Lower leg skin (tissue), 4 donors: ENCODE data around the gene EXO1. TPM values are rescaled to one million over a fixed set of nuclear protein-coding genes. Genes with fewer than 3 reads are reported as not detected.
"Not testable (repeated sequence)": the region's sequence is repeated elsewhere in the genome, so short reads cannot be mapped to it uniquely, and the experiment has no call there.

Source experiments
- DNase-seq, 2 donors: peaks; one replicate each; pipeline ENCODE4 v3.0.0-alpha.2; 2019; ENCODE audit warnings: low spot score in 2 of 2
- H3K4me3 ChIP-seq: fragments of 200-600 bp; sonication (generic); 2 replicates; pipeline ENCODE4 v1.5.1; 2017; ENCODE audit warnings: mild to moderate bottlenecking, low read depth; ENCODE audit not compliant: poor library complexity, severe bottlenecking
- CTCF ChIP-seq, 3 donors: fragments of 450-650 bp; IDR thresholded peaks; one replicate each; pipeline ENCODE4 v1.5.1; 2016; ENCODE audit warnings: antibody characterized with exemption in 3 of 3, mild to moderate bottlenecking in 3 of 3, moderate library complexity in 2 of 3
- POLR2A ChIP-seq, 2 donors: fragments of 450-650 bp; IDR thresholded peaks; one replicate each; pipeline ENCODE4 v1.6.1; 2016 to 2017; ENCODE audit warnings: antibody characterized with exemption in 2 of 2, mild to moderate bottlenecking in 1 of 2, moderate library complexity in 1 of 2
- WGBS, 2 donors: methylation state at CpG; one replicate each; pipeline ENCODE4 v1.1.5; 2018; 5-methylcytosine and 5-hydroxymethylcytosine counted together
- intact Hi-C: fragments of 100-400 bp; cut with DNase I; formaldehyde crosslinking; loops from one replicate; pipeline ENCODE4 v1.15.0; 2023; ENCODE audit warnings: low total_unique reads
- total RNA-seq, 4 donors: library from RNA; depleted of rRNA; stranded (reverse); fragments of >200 nt; gene quantifications; one replicate each; pipeline ENCODE4 v1.1.0, GENCODE V29; 2016

The EXO1 gene
- total RNA-seq, 4 donors from 2014 or later: 0.52 to 1.2 TPM; not detected in 2

GRCh38 chr1:241849345-241849695, 1.3 kb downstream of the EXO1 start:
- 55 to 59% methylated on average over 6 of the region's 6 CpGs for WGBS, 2 donors
- no peak for TF ChIP-seq POLR2A (IDR thresholded peaks at IDR 0.05)
- no peak for TF ChIP-seq CTCF (IDR thresholded peaks at IDR 0.05)
- no peak for DNase-seq
- intact Hi-C loops: no loop called here
- no peak overlapping the region for H3K4me3 ChIP-seq

- H3K4me3 ChIP-seq, intact Hi-C loops, DNase-seq: not testable (repeated sequence)
- WGBS, 2 donors: 97% methylated on average over 20 to 40 of the region's 41 CpGs
Measured at GRCh38 chr1:241855545-241856140, 7.6 kb downstream of the EXO1 start.

GRCh38 chr1:241857131-241857530, 9.1 kb downstream of the EXO1 start:
- intact Hi-C loops: no loop called here
- WGBS, 2 donors: 45 to 57% methylated on average over 6 of the region's 6 CpGs
- H3K4me3 ChIP-seq: no peak overlapping the region
- no peak for DNase-seq
- TF ChIP-seq CTCF (IDR thresholded peaks at IDR 0.05): no peak
- no peak for TF ChIP-seq POLR2A (IDR thresholded peaks at IDR 0.05)

GRCh38 chr1:241860922-241861321, 12.9 kb downstream of the EXO1 start:
- H3K4me3 ChIP-seq: no peak overlapping the region
- no peak for DNase-seq
- intact Hi-C loops: no loop called here
- WGBS, 2 donors: 86 to 90% methylated on average over 6 of the region's 6 CpGs
- TF ChIP-seq POLR2A (IDR thresholded peaks at IDR 0.05) (no peak), CTCF (IDR thresholded peaks at IDR 0.05) (no peak)

GRCh38 chr1:241869022-241869421, 21.0 kb downstream of the EXO1 start:
- intact Hi-C loops: no loop called here
- H3K4me3 ChIP-seq: no peak overlapping the region
- TF ChIP-seq CTCF (IDR thresholded peaks at IDR 0.05) (no peak), POLR2A (IDR thresholded peaks at IDR 0.05) (no peak)
- WGBS, 2 donors: 72 to 80% methylated on average over 1 of the region's 1 CpG
- DNase-seq: no peak

GRCh38 chr1:241870336-241870735, 22.3 kb downstream of the EXO1 start:
- DNase-seq: no peak
- H3K4me3 ChIP-seq: no peak overlapping the region
- intact Hi-C loops: no loop called here
- TF ChIP-seq POLR2A (IDR thresholded peaks at IDR 0.05): no peak
- no peak for TF ChIP-seq CTCF (IDR thresholded peaks at IDR 0.05)
